Gastroesophageal sphincter (tissue), 3 donors: ENCODE data around the gene DCST1.
"Not testable (repeated sequence)": the region's sequence is repeated elsewhere in the genome, so short reads cannot be mapped to it uniquely, and the experiment has no call there.

Source experiments
- POLR2A ChIP-seq, 2 donors: fragments of 450-650 bp; IDR thresholded peaks; one replicate each; pipeline ENCODE4 v1.6.1; 2017; ENCODE audit warnings: antibody characterized with exemption in 2 of 2, mild to moderate bottlenecking in 2 of 2, moderate library complexity in 1 of 2
- POLR2AphosphoS5 ChIP-seq: sonication (generic); formaldehyde crosslinking; IDR thresholded peaks from one replicate; pipeline ENCODE4 v1.6.1; 2017; ENCODE audit warnings: antibody characterized with exemption
- TF ChIP-seq, protein P1 (sequence below), 4 experiments: fragments of 200-600 bp in 2 of 4; fragments of 450-650 bp in 2 of 4; sonication (generic) in 1 of 4; IDR thresholded peaks; one replicate each; pipeline ENCODE4 v1.5.1; 2017 to 2019; ENCODE audit warnings: antibody characterized with exemption in 4 of 4, mild to moderate bottlenecking in 2 of 4, moderate library complexity in 2 of 4

DNA sequence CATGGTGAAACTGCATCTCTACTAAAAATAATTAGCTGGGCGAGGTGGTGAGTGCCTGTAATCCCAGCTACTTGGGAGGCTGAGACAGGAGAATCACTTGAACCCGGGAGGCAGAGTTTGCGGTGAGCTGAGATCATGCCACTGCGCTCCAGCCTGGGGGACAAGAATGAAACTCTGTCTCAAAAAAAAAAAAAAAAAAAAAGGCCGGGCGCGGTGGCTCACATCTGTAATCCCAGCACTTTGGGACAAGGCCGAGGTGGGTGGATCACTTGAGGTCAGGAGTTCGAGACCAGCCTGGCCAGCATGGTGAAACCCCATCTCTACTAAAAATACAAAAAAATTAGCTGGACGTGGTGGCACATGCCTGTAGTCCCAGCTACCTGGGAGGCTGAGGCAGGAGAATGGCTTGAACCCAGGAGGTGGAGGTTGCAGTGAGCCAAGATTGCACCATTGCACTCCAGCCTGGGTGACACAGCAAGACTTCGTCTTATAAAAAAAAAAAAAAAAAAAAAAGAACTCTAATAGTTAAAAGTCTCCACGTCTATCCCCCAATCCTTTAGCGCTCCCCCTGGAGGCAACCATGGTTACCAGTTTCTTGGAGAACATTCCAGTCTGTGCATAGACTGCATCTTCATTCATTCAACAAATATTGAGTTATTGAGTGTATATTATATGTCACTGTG is 38.2 kb upstream of the DCST1 start:
- TF ChIP-seq, protein P1, sequence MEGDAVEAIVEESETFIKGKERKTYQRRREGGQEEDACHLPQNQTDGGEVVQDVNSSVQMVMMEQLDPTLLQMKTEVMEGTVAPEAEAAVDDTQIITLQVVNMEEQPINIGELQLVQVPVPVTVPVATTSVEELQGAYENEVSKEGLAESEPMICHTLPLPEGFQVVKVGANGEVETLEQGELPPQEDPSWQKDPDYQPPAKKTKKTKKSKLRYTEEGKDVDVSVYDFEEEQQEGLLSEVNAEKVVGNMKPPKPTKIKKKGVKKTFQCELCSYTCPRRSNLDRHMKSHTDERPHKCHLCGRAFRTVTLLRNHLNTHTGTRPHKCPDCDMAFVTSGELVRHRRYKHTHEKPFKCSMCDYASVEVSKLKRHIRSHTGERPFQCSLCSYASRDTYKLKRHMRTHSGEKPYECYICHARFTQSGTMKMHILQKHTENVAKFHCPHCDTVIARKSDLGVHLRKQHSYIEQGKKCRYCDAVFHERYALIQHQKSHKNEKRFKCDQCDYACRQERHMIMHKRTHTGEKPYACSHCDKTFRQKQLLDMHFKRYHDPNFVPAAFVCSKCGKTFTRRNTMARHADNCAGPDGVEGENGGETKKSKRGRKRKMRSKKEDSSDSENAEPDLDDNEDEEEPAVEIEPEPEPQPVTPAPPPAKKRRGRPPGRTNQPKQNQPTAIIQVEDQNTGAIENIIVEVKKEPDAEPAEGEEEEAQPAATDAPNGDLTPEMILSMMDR (IDR thresholded peaks at IDR 0.05): peak in 3 of 4 experiments; percentile 9 to 45 (median 36)
- TF ChIP-seq POLR2A (IDR thresholded peaks at IDR 0.05); POLR2AphosphoS5: not testable (repeated sequence)
